Effector CD8-positive, alpha-beta T cell (primary cell): Measurements from ENCODE around the gene AQP12B.

ENCODE experiments used
- DNase-seq: peaks from one replicate; lab custom pipeline; 2025; lab: John Stamatoyannopoulos, UW

The AQP12B gene

DNA sequence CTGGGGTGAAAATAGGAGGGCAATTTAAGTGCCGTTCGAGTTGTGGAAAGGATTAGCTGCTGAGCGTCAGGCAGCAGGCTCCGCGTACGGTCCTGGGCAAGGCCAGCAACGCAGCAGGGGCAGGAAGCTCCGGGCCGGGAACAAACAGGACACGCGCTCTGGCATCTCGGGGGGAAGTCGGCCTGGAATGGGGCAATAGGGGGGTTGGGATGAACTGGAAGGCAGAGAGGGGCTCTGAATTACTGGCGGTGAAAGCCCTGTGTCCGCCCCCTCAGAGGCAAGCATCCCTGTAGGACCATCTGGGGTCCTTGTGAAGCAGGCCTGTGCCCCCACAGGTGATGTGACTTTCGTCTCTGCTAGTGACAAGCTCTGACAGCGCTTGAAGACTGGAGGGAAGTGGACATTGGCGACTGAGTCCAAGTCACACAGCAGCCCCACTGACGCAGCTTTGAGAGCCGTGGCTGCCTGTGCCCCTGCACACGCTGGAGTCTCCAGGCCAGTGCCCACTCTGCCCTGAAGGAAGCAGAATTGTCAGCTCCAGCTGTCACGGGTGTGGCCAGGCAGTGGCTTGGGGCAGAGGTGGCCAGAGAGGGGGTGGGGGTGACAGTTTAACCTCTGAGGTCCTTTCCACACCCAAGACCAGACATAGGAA, 35.1 kb downstream of the AQP12B start:
- DNase-seq: no peak

DNA sequence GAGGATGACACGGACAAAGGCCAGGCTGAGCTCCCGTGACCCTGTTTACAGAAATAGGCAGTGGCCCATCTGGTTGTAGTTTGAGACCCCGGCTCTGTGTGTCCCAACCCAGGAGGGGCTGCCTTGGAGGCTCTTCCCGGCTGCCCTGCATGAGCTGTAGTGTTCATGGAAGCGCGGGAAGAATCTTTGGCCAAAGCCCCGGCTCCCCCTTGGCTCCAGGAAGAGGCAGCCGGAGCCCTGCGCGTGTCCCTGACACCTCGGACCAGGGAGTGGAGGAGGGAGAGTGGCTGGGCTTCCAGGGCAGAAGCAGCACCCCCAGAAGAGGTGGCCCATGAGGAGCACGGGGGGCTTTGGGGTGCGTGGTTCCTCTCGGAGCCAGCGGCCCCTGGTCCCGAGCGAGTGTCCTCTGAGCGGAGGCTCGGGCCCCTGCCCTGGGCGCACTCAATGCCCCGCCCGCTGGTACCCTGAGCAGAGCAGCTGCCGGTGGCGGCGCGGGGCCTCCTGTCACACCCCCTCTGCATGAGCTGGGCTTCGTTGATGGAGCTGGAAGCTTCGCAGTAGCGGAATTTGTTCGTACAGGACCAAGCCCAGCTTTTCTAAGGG, 35.7 kb downstream of the AQP12B start:
- no peak for DNase-seq

DNA sequence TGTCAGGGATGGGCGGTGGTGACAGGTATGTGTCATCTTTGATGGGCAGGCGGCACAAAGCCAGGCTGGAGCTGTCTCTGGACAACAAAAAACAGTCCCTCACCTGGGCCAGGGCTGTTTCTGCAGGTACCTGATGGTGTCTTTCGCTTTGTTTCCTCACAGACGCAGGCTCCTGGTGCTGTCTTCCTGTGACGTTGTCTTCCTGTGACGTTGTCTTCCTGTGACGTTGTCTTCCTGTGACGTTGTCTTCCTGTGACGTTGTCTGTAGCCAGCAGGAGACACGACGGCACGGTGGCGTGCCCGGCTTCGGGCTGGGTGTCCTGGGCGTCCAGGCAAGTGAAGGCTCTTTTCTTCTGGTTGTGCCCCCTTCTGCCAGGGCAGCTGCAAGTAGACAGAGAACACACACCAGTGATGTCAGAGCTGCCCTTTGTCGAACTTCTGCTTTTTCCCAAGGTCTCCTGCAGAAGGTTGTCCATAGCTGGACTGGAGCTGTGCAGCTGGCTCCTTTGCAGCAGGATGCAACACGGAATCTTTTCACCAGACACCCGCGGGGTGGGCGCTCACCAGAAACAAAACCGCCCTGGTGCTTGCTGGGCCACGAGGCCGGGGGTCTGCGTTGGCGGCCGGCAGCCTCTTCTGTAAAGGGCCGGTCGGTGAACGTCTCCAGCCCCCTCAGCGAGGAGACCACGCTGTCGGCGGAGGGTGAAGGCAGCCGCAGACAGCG, 36.3 kb downstream of the AQP12B start:
- no peak for DNase-seq

DNA sequence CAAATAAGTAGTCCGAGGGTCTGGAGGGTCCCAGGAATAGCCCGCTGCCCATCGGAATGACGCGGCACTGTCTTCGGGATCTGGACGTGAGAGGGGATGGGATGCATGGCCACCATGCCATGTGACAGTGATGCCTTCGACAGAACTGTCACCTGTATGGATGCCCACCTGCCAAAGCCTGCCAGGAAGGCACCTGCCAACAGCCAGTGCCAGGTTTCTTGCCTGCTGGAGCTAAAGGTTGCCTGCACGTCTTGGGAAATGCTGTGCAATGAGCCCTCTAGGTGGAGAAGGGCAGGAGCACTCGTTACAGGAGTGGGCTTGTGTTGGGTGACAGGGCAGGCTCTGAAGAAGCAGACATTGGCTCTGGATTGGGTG, 36.9 kb downstream of the AQP12B start:
- no peak for DNase-seq

DNA sequence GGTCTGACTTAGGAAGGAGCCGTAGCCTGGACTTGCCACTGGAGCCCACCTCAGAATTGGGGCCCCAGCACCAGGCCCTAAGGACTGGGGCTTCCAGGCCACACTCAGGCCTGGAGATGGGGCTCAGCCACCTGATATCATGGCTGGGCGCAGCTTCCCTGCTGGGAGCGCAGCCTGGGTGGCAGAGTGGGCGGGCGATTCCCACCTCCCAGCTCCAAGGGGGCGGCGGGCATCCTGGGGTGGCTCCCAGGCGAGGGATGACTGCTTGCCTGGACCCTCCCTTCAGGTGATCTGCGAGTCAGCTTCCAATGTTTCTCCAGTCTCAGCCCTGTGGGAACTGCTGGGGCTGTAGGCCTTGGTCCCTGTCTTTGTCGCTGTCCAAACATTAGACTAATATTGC, 37.3 kb downstream of the AQP12B start:
- no peak for DNase-seq

DNA sequence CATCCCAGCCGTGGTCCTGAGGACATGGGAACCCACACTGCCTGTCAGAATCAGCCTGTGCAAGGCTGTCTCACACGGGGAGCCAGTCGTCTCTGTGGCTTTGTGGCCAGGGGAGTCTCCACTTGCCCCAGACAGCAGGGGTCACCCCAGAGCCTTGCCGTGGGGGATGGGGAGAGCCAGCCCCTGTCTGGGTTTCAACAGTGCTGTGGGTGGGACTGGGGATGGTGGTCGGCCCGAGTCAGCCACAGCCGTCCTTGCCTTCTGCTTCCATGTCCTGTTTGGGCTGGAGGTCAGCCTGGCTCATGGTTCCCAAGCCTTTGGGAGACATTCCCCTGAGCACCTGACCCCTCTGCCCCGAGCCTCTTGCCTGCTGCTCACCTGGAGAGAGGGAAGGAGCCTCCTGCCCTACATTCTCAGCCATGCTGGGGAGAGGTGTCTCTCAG, 37.8 kb downstream of the AQP12B start:
- no peak for DNase-seq

DNA sequence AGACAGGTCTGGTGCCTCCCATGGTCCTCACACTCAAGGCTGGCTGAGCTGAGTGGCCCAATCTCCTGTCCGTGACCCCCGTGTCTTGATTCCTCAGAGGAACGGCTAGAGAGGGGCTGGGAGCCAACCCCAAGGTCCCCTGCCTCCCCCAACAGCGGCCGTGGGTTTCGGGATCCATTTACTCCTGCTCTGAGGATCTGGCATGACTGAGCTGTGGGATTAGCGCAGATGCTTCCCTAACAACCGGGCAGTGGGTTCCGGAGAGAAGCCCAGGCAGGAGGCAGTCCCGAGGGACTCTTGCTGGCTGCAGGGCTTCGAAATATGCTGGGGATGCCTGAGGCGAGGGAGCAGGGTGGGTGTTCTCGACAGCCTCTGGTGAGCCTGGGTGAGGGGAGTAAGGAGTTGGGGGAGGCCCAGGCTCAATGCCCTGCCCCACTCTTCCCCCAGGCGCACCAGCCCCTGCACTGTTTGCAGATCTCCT, 38.5 kb downstream of the AQP12B start:
- DNase-seq: no peak

DNA sequence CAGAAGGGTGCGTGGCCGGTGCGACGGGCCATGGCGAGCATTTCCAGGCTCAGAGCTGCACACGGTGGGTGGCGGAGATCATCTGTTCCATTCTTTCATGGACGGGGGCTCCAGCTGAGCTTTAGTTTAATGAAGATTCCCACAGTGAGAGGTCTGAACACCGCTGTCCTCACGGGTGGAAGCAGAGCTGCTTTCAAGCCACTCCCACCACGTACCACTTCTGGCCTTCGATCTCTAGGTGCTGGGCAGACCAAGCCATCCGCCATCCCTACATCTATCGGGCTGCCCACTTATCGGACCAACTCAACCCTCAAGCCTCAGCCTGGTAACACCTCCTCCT, 38.9 kb downstream of the AQP12B start:
- DNase-seq: no peak

DNA sequence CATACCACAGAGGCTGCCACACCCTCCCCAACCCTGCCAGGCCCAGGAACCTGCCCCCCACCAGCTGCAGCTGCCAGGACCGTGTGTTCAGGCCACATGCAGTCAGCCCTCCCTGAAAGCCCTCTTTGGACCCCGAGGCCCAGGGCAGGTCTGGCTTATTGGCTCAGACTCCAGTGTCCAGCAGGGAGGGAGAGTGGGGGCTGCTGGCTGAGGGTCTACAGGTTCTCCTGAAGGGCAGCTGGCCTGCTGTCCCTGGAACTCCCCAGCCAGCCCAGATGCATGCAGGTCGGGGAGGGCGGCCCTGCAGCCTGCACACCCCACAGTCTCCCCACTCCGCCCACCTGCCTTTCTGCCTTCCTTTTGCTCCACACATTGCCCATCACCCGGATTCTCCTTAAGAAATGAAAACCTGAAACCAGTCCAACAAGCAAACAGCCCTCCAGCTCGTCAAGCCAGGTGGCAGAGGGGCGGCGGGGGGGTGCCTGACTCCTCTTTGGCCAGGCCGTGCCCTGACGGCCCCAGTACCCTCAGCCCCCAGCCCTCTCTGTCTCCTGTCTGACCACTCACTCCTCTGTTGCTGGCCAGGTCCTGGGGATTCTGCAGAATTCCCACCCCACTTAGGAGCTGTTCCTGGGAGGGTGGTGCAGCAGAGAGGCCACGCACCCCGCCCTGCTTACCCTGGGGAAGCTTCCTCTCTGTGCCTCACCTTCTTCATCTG, 39.4 kb downstream of the AQP12B start:
- no peak for DNase-seq

DNA sequence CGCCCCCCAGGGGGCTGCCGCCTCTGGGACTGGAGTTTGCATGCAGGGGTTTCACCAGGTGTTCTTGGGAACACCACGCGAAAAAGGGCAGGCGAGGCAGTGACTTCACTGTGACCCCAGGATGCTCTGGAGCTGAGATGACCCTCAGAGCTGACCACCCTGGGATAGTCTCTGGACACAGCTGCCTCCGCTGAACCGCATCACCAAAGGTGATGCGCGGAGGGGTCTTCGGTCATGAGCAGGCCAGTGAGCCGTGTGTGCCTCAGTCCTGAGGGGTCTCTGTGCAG, 39.9 kb downstream of the AQP12B start:
- no peak for DNase-seq

DNA sequence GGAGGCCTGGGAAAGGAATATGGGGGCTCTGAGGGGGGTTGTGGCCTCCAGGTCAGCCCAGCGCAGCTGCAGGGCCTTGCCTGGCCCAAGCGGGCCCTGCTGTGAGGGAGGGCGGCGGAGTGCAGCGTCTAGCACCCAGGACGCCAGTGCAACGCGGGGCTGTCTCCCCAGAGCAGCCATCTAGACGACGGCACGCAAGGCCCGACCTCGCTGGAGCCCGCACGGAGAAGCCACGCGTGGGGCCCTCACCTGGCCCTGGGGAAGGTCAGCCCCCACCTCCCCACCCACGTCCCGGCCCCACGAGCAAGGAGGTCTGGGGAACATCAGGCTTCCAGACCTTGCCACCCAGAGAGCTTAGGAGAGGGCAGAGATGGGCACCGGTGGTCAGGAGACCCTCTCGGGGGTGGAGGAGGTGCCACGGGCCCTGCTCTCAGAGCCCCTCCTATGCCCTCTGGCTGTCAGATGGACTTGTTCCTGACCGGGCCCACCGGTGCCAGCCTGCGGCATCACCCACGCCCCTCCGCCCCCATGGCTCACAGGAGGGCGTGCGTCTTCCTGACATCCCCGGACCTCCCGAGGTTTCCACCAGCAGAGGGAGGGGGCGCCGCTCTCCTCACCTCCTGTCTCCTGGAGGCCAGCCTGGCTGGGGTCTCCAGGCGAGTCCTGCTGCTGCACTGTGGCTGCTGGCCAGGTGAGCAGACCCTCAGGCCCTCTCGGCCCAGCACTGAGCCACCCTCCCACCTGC, 40.5 kb downstream of the AQP12B start:
- no peak for DNase-seq

DNA sequence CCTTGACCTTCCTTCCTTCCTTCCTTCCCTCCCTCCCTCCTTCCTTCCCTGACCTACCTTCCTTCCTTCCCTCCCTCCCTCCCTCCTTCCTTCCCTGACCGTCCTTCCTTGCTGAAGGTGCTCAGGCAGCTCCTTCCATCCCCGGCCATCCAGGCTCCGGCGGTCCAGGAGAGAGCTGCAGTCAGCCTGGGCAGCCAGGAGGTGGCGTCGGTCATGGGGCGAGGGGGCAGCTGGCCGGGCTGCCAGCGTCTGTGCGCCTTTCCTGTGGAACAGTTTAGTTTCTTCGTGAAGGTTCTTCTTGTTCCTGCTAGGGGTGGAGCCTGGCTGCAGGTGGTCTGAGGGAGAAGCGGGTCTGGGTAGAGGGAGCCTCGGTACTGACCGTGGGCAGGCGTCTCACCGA, 41.7 kb downstream of the AQP12B start:
- DNase-seq: no peak

DNA sequence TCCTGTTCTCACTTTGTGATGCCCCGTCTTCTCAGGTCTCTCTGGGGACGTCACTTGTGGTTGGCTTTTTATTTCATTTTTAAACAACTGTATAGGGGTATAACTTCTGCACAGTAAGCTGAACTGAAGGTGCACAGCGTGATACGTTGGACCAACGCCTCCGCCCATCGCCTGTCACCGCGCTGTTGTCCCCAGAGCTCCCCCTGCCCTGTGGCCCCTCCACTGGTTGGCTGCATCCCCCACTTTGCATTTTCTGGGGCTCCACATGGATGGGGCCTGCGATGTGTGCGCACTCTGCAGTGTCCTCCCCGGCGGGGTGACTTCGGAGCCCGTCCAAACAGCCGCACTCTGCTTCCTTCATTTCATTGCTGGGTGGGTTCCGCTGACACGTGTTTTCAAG, 43.1 kb downstream of the AQP12B start:
- DNase-seq: no peak

DNA sequence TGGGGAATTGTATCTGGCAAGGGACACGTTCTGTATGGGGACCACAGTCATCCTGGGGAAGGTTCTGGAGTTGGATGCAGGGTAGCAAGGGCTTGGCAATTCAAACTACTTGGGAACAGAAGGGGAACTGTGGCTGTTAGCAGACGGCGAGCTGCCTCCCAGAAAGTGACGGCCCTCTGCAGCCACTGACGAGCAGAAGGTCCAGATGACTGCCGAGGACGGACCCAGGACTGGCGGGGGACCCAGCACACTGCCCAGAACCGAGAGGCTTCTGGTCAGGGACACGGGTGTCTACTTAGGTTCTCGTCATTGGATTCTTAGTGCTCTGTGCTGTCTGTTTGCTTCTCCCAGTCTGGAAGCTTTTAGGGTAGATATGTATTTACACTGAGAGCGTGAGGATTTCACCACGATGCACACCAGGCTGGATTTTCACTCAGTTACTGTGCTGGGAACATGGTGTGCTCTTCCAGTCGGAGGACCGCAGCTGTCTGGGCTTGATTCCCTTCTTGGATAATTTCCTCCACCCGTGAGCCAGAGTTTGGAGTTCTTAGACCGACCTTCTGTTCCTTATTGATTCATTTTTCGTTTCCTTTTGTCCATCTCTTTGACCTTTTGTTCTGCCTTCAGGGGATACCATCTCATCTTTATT, 44.0 kb downstream of the AQP12B start:
- DNase-seq: no peak

DNA sequence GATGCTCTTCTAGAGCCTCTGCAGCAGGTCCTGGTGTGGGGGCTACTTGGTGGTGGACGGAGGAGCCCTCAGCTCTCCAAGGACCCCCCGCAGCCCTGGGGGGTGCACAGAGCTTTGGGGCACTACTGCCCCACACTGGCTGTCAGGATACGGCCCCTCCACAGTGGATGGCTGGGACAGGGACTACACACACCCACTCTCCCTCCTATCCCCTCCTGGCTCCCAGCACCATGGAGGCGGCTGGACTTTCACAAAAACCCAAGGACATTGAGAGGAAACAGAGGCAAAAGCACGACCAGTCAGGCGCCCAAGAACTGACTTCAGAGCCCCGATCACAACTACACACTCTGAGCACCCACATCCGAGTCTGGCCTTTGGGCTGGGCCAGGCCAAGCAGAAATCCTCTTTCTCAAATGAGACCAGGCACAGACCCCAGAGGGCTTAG, 44.8 kb downstream of the AQP12B start:
- no peak for DNase-seq

DNA sequence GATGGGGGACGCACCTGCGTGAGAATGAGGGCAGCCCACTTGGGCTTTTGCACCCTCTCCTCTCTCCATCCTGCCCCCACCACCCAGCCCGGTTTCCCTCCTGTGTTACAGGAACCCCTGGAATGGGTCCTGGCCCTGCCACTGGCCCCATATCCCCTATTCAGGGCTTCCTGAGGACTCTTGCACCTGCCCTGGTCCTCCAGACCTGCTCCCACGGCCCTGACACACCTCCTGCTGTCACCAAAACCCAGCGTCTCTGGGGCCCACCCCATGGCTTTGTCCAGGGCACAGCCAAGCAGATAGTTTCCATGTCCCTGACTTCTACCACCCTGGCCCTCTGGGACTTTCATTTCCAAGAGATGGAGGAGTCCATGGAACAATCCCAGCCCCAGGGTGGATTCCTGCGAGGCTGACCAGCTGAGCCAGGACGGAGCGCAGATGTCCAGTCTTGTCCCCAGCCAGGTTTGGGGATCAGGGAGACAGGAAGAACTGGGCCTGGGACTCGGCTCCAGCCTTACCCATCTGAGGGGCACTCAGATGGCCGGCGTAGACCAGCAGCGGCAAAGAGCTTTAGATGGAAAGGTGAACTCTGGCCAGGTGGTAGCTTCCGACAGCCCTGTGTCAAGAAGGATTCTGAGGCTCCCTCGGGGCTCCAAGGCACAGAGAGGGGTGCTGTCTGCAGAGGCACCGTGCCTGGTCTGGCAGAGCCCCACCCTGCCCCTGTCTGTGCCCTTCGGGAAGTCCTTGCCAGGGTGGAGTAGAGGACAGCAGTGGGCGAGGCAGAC, 45.4 kb downstream of the AQP12B start:
- DNase-seq: no peak

DNA sequence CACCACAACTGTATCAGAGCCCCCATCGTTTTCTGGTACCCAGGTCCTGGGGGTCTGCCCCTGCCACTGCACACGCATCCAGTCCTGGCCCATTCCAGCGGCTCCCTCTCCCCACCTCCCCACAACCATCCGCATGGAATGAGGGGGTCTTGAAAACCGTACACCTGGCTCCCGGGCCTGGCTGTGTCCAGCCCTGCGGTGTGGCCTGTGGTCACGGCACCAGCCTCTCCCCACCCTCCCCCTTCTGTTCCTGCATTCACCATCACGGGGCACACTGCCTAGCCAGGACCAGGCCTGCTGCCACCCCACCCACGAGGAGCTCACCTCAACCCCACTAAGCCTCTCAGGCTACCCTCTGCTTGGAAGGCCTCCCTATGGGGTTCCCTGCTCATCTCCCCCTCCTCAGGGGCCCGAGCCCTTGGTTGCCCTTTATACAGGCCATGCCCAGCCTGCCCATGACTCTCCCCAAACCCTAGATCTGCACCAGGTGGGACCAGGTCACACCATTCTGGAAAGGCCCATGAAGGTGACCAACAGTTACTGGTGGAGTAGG, 46.0 kb downstream of the AQP12B start:
- DNase-seq: no peak

DNA sequence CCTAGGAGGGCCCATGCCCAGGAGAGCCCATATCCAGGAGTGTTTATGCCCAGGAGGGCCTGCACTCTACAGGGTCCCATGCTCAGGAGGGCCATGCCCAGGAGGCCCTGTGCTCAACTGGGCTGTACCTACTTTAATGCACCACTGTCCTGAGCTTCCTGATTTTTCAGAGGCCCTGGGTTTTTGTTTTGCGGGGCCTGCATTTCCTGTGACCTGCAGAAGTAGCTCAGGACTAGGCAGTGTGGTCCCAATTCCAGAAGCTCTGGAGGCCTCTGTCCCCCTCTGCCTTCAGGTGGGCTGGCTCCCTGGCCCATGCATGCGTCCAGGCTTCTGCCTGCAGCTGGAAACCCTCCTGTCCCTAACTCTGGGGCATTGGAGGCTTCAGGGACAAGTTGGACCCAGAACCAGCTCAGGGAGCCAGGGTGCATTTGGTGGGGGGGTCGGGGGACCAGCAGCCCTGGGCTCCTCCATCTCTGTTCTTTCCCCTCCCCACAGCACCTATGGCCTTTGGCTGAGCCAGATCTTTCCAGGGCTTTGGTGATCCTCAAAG, 46.6 kb downstream of the AQP12B start:
- no peak for DNase-seq

DNA sequence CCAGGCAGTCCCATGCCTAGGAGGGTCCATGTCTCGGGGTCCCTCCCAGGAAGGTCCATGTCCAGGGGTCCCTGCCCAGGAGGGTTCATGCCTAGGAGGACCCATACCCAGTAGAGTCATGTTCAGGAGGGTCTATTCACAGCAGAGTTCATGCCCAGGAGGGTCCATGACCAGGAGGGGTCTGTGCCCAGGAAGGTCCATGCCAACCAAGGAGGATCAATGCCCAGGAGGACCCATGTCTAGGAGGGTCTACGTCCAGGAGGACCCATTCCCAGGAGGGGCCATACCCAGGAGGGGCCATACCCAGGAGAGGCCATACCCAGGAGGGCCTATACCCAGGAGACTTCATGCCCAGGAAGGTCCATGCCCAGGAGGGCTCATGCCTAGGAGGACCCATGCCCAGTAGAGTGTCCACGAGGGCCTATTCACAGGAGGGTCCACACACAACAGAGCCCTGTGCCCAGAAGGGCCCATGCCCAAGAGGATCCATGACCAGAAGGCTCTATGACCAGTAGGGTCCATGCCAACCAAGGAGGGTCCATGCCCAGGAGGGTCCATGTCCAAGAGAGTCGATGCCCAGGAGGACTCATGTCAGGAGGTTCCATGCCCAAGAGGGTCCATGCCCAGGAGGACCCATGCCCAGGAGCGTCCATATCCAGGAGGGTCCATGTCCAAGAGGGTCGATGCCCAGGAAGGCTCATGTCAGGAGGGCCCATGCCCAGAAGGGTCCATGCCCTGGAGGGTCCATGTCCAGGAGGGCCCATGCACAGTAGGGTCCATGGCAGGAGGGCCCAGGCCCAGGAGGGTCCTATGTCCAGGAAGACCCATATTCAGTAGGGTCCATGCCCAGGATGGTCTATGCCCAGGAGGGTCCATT, 47.3 kb downstream of the AQP12B start:
- DNase-seq: no peak
